Measurements from ENCODE around the gene HOGA1.
"Not testable (repeated sequence)": the region's sequence is repeated elsewhere in the genome, so short reads cannot be mapped to it uniquely, and the experiment has no call there.

Gene HOGA1

GRCh38 chr10:97560731-97561381 lies 23.3 kb upstream of the HOGA1 start:
- not testable (repeated sequence) for H3K9ac ChIP-seq (ENCODE audit: low read length); H3K4me1 ChIP-seq (ENCODE audit: insufficient read depth, low read length); H3K9me3 ChIP-seq (ENCODE audit: low read length); H3K4me3 ChIP-seq (ENCODE audit: low read depth in 1 of 2, low read length in 2 of 2); H3K36me3 ChIP-seq (ENCODE audit: insufficient read depth, low read length); H3K27ac ChIP-seq (ENCODE audit: low read depth, low read length); H3K27me3 ChIP-seq (ENCODE audit: control insufficient read depth in 1 of 2, insufficient read depth in 2 of 2, low read length in 2 of 2)

DNA sequence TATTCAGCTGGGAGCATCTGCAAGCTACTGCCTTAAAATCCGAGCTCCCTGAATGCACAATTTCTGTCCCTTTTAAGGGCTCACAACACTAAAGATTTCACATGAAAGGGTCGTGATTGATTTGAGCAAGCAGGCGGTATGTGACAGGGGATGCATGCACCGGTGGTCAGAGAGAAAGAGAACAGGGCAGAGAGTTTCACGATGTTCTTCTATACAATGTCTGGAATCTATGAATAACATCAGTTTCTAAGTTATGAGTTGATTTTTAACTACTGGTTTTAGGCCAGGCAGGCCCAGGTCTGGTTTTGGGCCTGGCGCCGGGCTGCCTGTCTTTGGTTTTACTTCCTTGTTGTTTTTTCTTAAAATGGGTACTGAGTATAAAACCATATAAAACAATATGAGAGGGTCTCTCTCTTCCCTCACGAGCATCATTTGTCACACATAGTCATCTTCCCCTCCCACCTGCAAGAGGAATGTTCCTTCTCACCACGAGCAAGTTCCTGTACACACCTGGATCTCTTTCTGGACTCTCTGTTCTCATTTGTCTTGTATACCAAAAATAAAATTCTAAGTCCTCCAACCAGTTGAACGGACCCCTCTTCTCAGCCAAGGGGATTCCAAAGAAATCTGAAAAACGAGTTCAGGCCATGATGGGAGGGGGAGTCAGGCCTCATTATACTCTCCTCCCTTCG lies 22.7 kb upstream of the HOGA1 start:
- not testable (repeated sequence) for H3K4me1 ChIP-seq (ENCODE audit: insufficient read depth, low read length); H3K9ac ChIP-seq (ENCODE audit: low read length); H3K27ac ChIP-seq (ENCODE audit: low read depth, low read length); H3K9me3 ChIP-seq (ENCODE audit: low read length); H3K36me3 ChIP-seq (ENCODE audit: insufficient read depth, low read length); H3K4me3 ChIP-seq (ENCODE audit: low read depth in 1 of 2, low read length in 2 of 2); H3K27me3 ChIP-seq (ENCODE audit: control insufficient read depth in 1 of 2, insufficient read depth in 2 of 2, low read length in 2 of 2)

DNA sequence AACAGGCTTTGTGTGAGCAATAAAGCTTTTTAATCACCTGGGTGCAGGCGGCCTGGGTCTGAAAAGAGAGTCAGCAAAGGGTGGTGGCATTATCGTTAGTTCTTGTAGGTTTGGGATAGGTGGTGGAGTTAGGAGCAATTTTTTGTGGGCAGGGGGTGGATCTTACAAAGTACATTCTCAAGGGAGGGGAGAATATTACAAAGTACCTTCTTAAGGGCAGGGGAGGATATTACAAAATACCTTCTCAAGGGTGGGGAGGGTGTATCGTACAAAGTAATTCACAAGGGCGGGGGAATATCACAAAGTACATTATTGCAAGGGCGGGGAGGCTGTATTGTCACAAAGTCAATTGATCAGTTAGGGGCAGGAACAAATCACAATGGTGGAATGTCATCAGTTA lies 21.9 kb upstream of the HOGA1 start:
- H3K9me3 ChIP-seq (ENCODE audit: low read length); H3K4me3 ChIP-seq (ENCODE audit: low read depth in 1 of 2, low read length in 2 of 2); H3K27ac ChIP-seq (ENCODE audit: low read depth, low read length); H3K4me1 ChIP-seq (ENCODE audit: insufficient read depth, low read length); H3K36me3 ChIP-seq (ENCODE audit: insufficient read depth, low read length); H3K27me3 ChIP-seq (ENCODE audit: control insufficient read depth in 1 of 2, insufficient read depth in 2 of 2, low read length in 2 of 2); H3K9ac ChIP-seq (ENCODE audit: low read length): not testable (repeated sequence)

DNA sequence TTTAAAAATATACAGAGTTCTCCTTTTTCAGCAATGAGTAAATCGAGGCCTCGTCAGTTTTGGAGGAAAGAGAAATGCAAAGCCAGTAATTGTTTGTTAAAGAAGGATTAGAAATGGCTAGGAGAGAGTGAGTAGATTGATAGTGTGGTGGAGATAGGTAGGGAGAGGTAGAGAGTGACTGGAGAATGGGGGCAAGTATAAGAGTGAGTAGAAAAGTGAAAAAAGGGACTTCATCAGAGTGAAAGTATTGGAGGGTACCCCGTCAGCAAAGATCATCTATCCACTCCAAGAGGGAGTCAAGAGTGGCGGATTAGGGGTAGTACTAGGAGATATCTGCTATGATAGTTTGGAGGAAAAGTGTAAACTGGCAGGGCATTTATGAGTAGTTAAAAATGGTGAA lies 20.9 kb upstream of the HOGA1 start:
- Histone ChIP-seq H3K9ac (ENCODE audit: low read length) (no peak overlapping the region), H3K4me3 (ENCODE audit: low read depth in 1 of 2, low read length in 2 of 2) (no peak overlapping the region), H3K36me3 (ENCODE audit: insufficient read depth, low read length) (no peaks in the 10 kb centered on the region), H3K27ac (ENCODE audit: low read depth, low read length) (no peak overlapping the region), H3K27me3 (ENCODE audit: control insufficient read depth in 1 of 2, insufficient read depth in 2 of 2, low read length in 2 of 2) (no peaks in the 10 kb centered on the region), H3K4me1 (ENCODE audit: insufficient read depth, low read length) (no peaks in the 10 kb centered on the region), H3K9me3 (ENCODE audit: low read length) (no peaks in the 10 kb centered on the region)

- no peak overlapping the region for H3K4me3 ChIP-seq (ENCODE audit: low read depth in 1 of 2, low read length in 2 of 2)
- H3K27ac ChIP-seq (ENCODE audit: low read depth, low read length), result no peak overlapping the region
- H3K36me3 ChIP-seq (ENCODE audit: insufficient read depth, low read length), result peaks cover 6% of the 10 kb centered on the region
- H3K27me3 ChIP-seq (ENCODE audit: control insufficient read depth in 1 of 2, insufficient read depth in 2 of 2, low read length in 2 of 2), result no peaks in the 10 kb centered on the region
- no peak overlapping the region for H3K9ac ChIP-seq (ENCODE audit: low read length)
- no peaks in the 10 kb centered on the region for H3K4me1 ChIP-seq (ENCODE audit: insufficient read depth, low read length)
- no peaks in the 10 kb centered on the region for H3K9me3 ChIP-seq (ENCODE audit: low read length)
These were observed 19.4 kb upstream of the HOGA1 start for GRCh38 chr10:97564776-97565175.

- no peak overlapping the region for H3K4me3 ChIP-seq (ENCODE audit: low read depth in 1 of 2, low read length in 2 of 2)
- no peak overlapping the region for H3K9ac ChIP-seq (ENCODE audit: low read length)
- H3K27ac ChIP-seq (ENCODE audit: low read depth, low read length), result no peak overlapping the region
- H3K36me3 ChIP-seq (ENCODE audit: insufficient read depth, low read length), result peaks cover 6% of the 10 kb centered on the region
- H3K27me3 ChIP-seq (ENCODE audit: control insufficient read depth in 1 of 2, insufficient read depth in 2 of 2, low read length in 2 of 2), result no peaks in the 10 kb centered on the region
- no peaks in the 10 kb centered on the region for H3K9me3 ChIP-seq (ENCODE audit: low read length)
- no peaks in the 10 kb centered on the region for H3K4me1 ChIP-seq (ENCODE audit: insufficient read depth, low read length)
These were observed 17.7 kb upstream of the HOGA1 start for GRCh38 chr10:97566336-97566996.

DNA sequence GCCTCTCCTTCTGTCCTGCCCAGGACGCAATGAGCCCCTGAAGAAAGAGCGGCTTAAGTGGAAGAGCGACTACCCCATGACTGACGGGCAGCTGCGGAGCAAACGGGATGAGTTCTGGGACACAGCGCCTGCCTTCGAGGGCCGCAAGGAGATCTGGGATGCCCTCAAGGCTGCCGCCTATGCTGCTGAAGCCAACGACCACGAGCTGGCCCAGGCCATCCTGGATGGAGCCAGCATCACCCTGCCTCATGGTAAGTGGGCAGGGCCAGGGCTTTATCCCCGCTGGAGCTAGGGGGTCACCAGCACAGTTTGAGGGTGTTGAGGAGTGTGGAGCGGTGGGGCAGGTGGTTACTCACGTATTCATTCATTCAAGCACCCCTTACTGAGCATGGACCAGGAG lies 16.3 kb upstream of the HOGA1 start:
- Histone ChIP-seq H3K4me3 (ENCODE audit: low read depth in 1 of 2, low read length in 2 of 2) (no peak overlapping the region), H3K27me3 (ENCODE audit: control insufficient read depth in 1 of 2, insufficient read depth in 2 of 2, low read length in 2 of 2) (no peaks in the 10 kb centered on the region), H3K36me3 (ENCODE audit: insufficient read depth, low read length) (peaks cover 6% of the 10 kb centered on the region), H3K4me1 (ENCODE audit: insufficient read depth, low read length) (no peaks in the 10 kb centered on the region), H3K27ac (ENCODE audit: low read depth, low read length) (no peak overlapping the region), H3K9ac (ENCODE audit: low read length) (no peak overlapping the region), H3K9me3 (ENCODE audit: low read length) (no peaks in the 10 kb centered on the region)

- Histone ChIP-seq H3K27ac (ENCODE audit: low read depth, low read length) (no peak overlapping the region), H3K4me3 (ENCODE audit: low read depth in 1 of 2, low read length in 2 of 2) (no peak overlapping the region), H3K36me3 (ENCODE audit: insufficient read depth, low read length) (peaks cover 6% of the 10 kb centered on the region), H3K27me3 (ENCODE audit: control insufficient read depth in 1 of 2, insufficient read depth in 2 of 2, low read length in 2 of 2) (no peaks in the 10 kb centered on the region), H3K4me1 (ENCODE audit: insufficient read depth, low read length) (peaks cover 4% of the 10 kb centered on the region), H3K9me3 (ENCODE audit: low read length) (no peaks in the 10 kb centered on the region), H3K9ac (ENCODE audit: low read length) (no peak overlapping the region)
These were observed 13.9 kb upstream of the HOGA1 start for GRCh38 chr10:97570146-97570788.

DNA sequence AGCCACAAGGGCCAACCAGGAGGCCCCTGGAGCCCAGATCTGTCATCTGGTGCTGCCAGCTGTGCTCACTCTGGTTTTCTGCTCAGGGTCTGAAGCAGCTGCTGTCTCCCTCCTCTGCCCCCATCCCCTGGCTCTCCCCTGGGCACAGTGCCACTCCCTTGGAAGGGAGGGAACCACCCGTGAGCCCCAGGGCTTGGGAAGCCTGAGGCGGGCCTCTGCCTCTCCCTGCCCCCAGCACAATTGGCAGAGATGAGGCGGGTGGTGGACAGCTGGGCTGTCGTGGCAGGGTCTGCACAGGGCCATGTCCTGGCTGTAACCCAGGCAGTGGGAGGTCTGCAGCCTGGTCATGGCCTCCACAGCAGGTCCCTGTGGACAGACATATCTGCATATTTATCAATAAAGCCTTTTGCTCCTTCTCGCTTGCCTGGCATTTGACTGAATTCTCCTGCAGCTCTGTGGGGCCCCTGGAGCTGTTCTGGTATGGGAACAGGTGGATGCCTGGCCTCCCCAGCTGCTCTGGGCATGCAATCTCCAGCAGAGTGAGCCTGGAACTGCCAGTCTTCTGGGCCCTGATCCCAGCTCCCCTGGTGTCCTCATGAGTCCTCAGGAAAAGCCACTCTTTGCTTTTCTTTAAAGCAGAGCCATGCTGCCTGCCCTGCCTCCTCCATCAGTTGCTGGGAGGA lies 13.3 kb upstream of the HOGA1 start:
- H3K9ac ChIP-seq (ENCODE audit: low read length), result no peak overlapping the region
- H3K4me3 ChIP-seq (ENCODE audit: low read depth in 1 of 2, low read length in 2 of 2), result no peak overlapping the region
- peaks cover 4% of the 10 kb centered on the region for H3K4me1 ChIP-seq (ENCODE audit: insufficient read depth, low read length)
- H3K9me3 ChIP-seq (ENCODE audit: low read length), result no peaks in the 10 kb centered on the region
- H3K27me3 ChIP-seq (ENCODE audit: control insufficient read depth in 1 of 2, insufficient read depth in 2 of 2, low read length in 2 of 2), result no peaks in the 10 kb centered on the region
- H3K36me3 ChIP-seq (ENCODE audit: insufficient read depth, low read length), result peaks cover 6% of the 10 kb centered on the region
- no peak overlapping the region for H3K27ac ChIP-seq (ENCODE audit: low read depth, low read length)

DNA sequence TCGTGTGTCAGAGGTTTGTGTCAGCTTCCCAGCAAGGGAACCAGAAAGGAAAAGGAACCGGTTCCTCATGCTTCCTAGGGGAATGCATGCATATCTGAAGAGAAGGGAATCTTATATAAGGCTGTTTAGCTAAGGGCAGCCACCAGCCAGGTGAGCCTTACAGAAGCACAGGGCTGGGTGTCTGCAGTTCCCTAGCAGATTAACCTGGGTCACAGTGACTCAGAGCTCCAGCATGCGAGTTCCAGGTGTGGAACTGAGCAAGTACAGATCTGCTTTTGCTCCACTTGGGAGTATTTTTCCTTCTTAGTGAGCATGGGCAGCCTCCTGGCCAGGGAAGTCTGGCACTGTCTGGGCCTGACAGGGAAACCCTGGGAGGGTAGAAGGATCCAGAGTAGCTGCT lies 12.6 kb upstream of the HOGA1 start:
- Histone ChIP-seq H3K27ac (ENCODE audit: low read depth, low read length) (no peak overlapping the region), H3K4me1 (ENCODE audit: insufficient read depth, low read length) (peaks cover 4% of the 10 kb centered on the region), H3K9ac (ENCODE audit: low read length) (no peak overlapping the region)

More for the DNA sequence above, 12.6 kb upstream of the HOGA1 start:
- Histone ChIP-seq H3K4me3 (ENCODE audit: low read depth in 1 of 2, low read length in 2 of 2) (no peak overlapping the region), H3K36me3 (ENCODE audit: insufficient read depth, low read length) (peaks cover 6% of the 10 kb centered on the region), H3K27me3 (ENCODE audit: control insufficient read depth in 1 of 2, insufficient read depth in 2 of 2, low read length in 2 of 2) (no peaks in the 10 kb centered on the region), H3K9me3 (ENCODE audit: low read length) (no peaks in the 10 kb centered on the region)

Measured in muscle layer of colon (tissue), 2 donors.